ENCODE data around the gene ZNF195.
A peak's percentile ranks its signal among the peaks of the same experiment; 100 is the strongest.
"Not testable (repeated sequence)": the region's sequence is repeated elsewhere in the genome, so short reads cannot be mapped to it uniquely, and the experiment has no call there.

ZNF195 gene

DNA sequence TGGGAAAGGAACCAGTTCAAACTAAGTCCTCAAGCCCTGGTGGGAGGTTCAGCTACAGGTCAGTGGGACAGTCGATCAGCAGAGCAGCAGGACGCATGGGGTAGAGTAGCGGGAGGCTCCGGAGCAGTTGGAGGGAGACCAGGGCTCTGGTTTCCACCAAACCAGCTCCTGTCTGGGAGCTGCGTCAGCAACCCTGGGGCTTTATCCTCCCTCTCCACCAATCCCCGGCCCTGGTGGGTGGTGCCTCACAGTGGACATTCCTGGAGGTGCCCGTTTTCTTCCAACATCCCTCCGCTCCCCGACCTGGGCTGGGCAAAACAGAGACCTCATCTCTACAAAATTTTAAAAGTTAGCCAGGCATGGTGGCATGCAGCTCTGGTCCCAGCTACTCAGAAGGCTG lies 32.4 kb downstream of the ZNF195 start:
- no peak for DNase-seq (ENCODE audit: low read depth)

DNA sequence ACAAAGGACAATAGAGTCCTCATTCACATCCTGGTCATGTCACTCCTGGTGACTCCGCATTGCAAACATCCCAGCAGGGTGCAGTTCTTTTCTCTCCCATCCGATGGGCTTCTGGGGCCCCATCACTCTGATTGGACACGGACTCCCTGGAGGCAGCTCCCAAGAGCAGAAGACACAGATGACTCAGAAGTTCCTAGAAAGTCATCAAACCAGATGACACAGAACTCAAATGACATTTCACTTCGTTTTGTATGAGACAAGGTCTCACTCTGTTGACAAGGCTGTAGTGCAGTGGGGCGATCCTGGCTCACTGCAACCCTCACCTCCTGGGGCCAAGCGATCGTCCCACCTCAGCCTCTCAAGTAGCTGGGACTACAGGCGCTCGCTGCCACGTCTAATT lies 33.2 kb downstream of the ZNF195 start:
- no peak for DNase-seq (ENCODE audit: low read depth)

DNA sequence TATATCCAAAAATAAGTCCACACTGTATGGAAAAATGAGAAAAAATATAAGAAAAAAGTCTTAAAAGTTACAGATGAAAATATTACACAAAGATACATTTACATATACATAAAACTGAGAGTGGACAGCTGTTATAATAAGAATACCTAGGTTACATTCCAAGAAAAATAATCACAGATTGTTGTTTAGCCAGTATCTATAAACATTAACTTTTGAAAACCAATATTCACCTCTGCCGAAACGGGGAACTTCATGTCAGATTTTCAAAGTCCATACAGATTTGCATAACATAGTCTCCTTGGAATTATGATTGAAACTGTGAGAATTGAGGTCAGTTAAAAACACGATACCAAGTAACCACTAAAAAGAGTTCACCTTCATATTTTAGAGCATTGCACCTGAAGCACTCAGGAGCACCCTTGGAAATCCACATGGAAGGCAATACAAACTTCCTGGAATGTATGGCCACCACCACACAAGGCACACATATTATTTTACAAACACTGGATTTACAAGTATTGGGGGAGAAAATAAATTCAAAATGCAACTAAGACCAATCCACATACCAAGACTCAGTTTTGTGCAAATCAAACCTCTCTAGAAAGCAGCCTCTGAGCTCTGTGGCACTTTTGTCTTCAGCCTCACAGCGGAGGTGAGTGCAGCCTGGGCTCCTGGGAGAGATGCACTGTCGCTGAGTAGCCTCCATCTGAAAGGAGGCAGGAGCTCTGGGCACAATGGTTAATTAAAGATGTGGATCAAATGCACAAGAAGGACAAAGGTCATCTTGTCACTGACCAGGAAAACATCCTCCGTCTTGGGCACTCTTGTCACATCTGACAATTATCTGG lies 34.4 kb downstream of the ZNF195 start:
- no peak for DNase-seq (ENCODE audit: low read depth)

DNA sequence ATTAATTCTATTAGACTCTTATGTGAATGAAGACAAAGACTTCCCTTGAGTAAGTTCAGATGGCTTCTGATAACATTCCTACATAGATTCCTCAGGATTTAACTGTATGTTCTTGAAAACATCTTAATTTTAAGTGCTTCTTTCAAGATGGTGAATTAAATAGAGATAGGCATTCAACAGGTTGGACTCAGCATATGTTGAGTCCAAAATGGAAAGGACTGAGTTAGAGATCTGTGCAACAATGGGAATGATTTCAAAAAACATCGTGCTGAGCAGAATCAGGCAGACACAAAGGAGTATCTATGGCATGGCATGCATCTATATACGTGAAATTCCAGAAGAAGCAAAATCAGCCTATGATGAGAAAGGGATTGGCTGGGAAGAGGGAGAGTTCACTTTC lies 36.2 kb downstream of the ZNF195 start:
- no peak for DNase-seq (ENCODE audit: low read depth)

DNA sequence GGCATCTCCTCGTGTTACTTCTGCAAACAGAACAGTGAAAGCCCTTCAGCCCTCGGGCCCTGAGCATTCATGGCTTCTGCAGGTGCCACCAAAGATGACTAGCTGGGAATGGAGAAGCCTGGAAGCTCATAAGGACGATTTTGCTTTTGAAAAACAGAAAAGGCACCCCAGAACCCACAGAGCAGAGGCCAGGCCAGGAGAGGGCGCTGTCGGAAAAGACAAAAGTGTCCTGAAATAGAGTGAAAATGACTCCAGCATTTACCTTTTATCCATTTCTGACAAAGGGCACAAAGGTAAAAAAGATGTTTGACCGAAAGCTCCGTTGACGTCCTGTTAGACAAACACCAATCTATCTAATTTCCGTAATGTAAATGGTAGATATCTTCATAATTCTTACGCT lies 37.6 kb downstream of the ZNF195 start:
- no peak for DNase-seq (ENCODE audit: low read depth)

DNA sequence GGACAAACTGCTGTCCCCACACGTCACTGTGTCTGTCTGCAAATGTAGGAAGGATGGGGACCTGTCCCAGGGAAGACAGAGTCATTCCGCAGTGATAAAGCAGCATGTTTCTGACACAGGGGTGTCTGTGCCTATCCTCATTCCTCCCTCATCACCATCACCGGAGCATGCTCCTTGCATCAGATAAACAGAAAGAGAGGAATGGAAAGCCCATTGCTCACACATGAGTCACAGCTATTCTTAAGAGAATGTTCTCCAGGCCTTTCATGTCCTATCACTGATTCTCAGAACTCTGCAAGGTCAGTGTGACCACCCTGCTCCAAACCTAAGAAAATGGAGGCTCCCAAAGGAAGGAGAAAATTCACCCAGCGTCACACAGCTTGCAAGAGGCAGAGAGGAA lies 38.9 kb downstream of the ZNF195 start:
- peak; percentile 31 for DNase-seq (ENCODE audit: low read depth)

DNA sequence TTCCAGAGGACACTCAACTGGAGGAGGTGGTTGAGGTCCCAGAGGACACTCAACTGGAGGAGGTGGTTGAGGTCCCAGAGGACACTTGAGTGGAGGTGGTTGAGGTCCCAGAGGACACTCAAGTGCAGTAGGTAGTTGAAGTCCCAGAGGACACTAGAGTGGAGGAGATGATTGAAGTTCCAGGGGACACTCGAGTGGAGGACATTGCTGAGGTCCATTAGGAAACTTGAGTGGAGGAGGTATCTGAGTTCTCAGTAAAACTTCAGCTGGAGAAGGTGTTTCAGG lies 39.7 kb downstream of the ZNF195 start:
- no peak for DNase-seq (ENCODE audit: low read depth)

DNA sequence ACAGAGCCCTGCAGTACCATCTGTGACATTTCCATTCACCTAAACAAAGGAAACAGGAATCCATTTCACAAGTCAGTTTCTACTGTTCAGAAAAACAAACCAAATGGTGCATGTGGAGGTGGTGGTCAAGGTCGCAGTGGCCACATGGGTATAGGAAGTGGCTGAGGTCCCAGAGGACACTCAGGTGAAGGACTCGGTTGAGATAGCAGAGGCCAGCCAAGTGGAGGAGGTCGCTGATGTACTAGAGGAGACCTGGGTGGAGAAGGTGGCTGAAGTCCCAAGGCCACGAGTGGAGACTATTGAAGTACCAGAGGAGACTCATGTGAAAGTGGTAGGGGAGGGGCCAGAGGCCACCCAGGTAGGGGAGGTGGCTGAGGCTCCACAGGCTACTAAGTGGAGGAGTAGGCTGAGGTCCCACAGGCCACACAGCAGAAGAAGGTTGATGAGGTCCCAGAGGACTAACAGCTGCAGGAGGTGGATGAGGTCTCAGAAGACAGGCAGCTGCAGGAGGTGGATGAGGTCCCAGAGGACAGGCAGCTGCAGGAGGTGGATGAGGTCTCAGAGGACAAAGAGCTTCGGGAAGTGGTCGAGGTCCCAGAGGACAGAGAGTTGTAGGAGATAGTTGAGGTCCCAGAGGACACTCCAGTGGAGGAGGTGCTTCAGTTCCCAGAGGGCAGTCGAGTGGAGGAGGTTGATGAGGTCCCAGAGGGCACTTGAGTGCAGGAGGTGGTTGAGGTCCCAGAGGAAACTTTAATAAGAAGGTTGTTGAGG lies 40.2 kb downstream of the ZNF195 start:
- no peak for DNase-seq (ENCODE audit: low read depth)

DNA sequence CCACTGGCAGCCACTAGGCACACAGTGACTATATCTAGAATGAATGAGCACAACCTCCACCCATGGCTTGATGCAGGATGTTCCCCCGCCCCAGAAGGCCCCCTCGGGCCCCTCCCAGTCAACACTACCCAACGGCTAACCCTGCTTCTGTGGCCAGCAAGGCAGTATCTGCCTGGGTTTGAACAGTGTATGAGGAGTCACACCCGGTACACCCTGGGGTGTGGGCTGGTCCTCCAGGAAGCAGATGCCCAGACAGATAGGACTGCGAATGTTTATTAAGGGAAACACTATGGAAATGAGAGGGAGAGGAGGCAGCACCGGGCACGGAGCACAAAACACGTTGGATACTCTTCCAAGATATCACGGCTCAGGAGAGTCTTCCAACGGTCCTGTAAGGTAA lies 42.5 kb downstream of the ZNF195 start:
- DNase-seq (ENCODE audit: low read depth), result not testable (repeated sequence)

DNA sequence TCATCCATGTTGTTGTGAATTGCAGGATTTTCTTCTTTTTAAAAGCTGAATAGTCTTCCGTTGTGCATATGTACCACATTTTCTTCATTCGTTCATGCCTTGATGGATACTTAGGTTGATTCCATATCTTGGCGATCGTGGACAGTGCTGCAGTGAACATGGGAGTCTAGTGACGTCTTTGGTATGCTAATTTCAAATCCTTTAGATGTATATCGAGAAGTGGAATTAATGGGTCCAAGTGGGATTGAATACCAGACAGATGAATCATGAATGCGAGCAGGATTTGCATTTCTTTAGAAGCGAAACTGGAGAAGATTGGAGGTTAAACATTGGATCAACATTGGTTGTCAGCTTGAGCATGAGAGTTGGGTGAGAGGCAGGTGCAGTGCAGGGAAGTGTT lies 45.8 kb downstream of the ZNF195 start:
- DNase-seq (ENCODE audit: low read depth), result not testable (repeated sequence)

DNA sequence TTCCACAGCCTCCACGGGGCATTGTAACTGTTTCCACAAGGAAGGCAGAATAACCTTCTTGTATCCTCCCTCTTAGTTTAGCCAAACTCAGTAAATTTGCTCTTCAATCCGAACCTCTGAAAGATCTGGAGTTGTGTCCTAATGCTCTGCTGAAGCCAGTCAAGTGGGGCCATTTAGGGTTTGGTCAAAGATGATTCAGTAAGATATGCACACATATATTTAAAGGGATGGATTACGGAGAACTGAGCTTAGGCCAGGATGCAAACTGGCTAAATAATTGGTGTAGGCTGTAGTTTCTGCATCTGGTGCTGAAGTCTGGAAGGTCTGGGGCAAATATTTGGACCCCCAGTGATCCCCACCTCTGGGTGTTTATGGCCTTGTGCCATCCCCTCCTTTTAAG lies 47.9 kb downstream of the ZNF195 start:
- DNase-seq (ENCODE audit: low read depth), result not testable (repeated sequence)

DNA sequence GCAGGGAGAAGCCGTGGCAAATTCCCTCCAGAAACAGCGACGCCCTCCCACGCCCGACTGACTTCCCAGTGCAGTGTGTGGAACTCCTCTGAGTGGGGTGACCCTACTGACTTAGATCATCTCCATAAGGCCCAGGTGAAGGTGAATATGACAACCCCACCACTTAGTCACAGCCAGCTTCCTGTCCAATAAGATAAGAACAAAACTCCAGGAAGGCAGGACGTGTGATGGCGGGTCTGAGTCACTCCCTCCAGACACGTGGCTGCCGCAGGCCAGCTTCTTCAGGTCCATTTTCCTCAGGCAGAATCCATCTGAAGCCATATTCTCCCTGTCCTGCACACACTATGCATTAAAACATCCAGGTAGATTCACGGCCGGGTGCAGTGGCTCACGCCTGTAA lies 48.9 kb downstream of the ZNF195 start:
- DNase-seq (ENCODE audit: low read depth), result not testable (repeated sequence)

DNA sequence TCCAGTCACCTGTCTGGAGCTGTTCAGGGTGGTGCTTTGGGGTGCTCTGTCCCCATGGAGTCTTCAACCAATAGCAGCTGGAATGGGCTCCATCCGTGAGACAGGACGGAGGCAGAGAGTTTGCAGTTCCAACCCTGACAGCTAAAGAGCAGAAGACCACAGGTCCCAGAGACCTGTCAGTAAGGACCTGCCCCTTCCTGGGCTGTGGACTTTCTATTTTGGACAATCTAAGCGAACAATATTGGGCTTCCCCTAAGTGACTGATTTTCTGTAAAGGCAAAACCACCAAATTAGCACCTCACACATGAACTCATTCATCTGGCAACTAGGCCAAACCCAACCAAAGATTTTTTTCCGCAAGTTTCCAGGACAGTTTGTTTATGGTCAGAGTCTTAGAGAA lies 50.4 kb downstream of the ZNF195 start:
- not testable (repeated sequence) for DNase-seq (ENCODE audit: low read depth)

DNA sequence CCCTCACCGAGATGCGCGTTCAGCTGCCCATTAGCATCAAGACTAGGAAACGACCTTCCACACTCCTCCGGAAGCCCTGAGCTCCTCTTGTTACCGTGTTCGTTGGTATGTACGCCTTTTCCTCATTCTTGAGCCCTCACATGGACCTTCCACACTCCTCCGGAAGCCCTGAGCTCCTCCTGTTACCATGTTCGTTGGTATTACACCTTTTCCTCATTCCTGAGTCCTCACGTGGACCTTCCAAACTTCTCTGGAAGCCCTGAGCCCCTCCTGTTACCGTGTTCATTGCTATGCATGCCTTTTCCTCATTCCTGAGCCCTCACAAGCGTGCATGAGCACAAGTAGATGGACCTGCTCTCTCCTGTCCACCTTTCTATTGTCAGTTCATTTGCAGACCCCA lies 52.5 kb downstream of the ZNF195 start:
- not testable (repeated sequence) for DNase-seq (ENCODE audit: low read depth)

DNA sequence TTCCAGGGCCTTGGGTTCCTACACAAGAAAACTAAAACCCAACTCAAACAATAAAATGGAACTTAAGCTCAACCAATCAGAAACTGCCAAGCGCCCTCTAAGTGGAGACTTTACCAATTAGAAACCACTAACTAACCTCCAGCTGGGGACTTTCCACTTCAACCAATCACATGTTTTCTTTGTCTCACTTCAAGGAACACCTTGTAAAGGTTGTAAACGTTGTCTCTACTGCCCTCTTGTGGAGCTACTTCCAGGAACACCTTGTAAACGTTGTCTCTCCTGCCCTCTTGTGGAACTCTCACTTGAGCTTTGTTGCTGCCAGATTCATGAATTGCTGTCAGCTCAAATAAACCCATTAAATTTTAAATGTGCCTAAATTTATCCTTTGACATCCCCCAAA lies 54.2 kb downstream of the ZNF195 start:
- DNase-seq (ENCODE audit: low read depth), result not testable (repeated sequence)
